Measurements from ENCODE around the gene MTUS2.

MTUS2 gene

GRCh38 chr13:29451976-29452375, 631.8 kb downstream of the MTUS2 start:
- no peak for DNase-seq (ENCODE audit: low read depth in 2 of 2)

- no peak for DNase-seq (ENCODE audit: low read depth in 2 of 2)
Measured at GRCh38 chr13:29452773-29453616, 632.9 kb downstream of the MTUS2 start.

- DNase-seq (ENCODE audit: low read depth in 2 of 2), result no peak
Measured at GRCh38 chr13:29453617-29454011, 633.5 kb downstream of the MTUS2 start.

- no peak for DNase-seq (ENCODE audit: low read depth in 2 of 2)
Measured at GRCh38 chr13:29454931-29455481, 634.9 kb downstream of the MTUS2 start.

- DNase-seq (ENCODE audit: low read depth in 2 of 2), result no peak
Measured at GRCh38 chr13:29456419-29456818, 636.3 kb downstream of the MTUS2 start.

GRCh38 chr13:29457299-29457698, 637.2 kb downstream of the MTUS2 start:
- no peak for DNase-seq (ENCODE audit: low read depth in 2 of 2)

GRCh38 chr13:29458419-29458818, 638.3 kb downstream of the MTUS2 start:
- DNase-seq (ENCODE audit: low read depth in 2 of 2), result no peak

GRCh38 chr13:29459813-29460355, 639.7 kb downstream of the MTUS2 start:
- no peak for DNase-seq (ENCODE audit: low read depth in 2 of 2)

GRCh38 chr13:29464105-29464679, 644.1 kb downstream of the MTUS2 start:
- no peak for DNase-seq (ENCODE audit: low read depth in 2 of 2)

GRCh38 chr13:29465741-29466293, 645.7 kb downstream of the MTUS2 start:
- no peak for DNase-seq (ENCODE audit: low read depth in 2 of 2)

GRCh38 chr13:29471551-29471950, 651.4 kb downstream of the MTUS2 start:
- no peak for DNase-seq (ENCODE audit: low read depth in 2 of 2)

- DNase-seq (ENCODE audit: low read depth in 2 of 2), result peak; percentile 5 to 15
Measured at GRCh38 chr13:29472332-29472961, 652.3 kb downstream of the MTUS2 start.

- no peak for DNase-seq (ENCODE audit: low read depth in 2 of 2)
Measured at GRCh38 chr13:29473166-29473565, 653.0 kb downstream of the MTUS2 start.

- no peak for DNase-seq (ENCODE audit: low read depth in 2 of 2)
Measured at GRCh38 chr13:29474991-29475390, 654.9 kb downstream of the MTUS2 start.

- DNase-seq (ENCODE audit: low read depth in 2 of 2), result no peak
Measured at GRCh38 chr13:29476046-29476445, 655.9 kb downstream of the MTUS2 start.

GRCh38 chr13:29479716-29480492, 659.8 kb downstream of the MTUS2 start:
- no peak for DNase-seq (ENCODE audit: low read depth in 2 of 2)

GRCh38 chr13:29480893-29481525, 660.9 kb downstream of the MTUS2 start:
- no peak for DNase-seq (ENCODE audit: low read depth in 2 of 2)

GRCh38 chr13:29481603-29482002, 661.5 kb downstream of the MTUS2 start:
- no peak for DNase-seq (ENCODE audit: low read depth in 2 of 2)

- DNase-seq (ENCODE audit: low read depth in 2 of 2), result no peak
Measured at GRCh38 chr13:29482504-29482903, 662.4 kb downstream of the MTUS2 start.

- DNase-seq (ENCODE audit: low read depth in 2 of 2), result no peak
Measured at GRCh38 chr13:29483211-29483610, 663.1 kb downstream of the MTUS2 start.

- DNase-seq (ENCODE audit: low read depth in 2 of 2), result no peak
Measured at GRCh38 chr13:29483623-29484022, 663.5 kb downstream of the MTUS2 start.
